Hematopoietic multipotent progenitor cell treated with erythropoietin and hydrocortisone succinate and interleukin-3 and kit ligand, for 15 days (in vitro differentiated cells): Measurements from ENCODE around the gene PRPF6.
"Not testable (repeated sequence)": the region's sequence is repeated elsewhere in the genome, so short reads cannot be mapped to it uniquely, and the experiment has no call there.

Source experiments
- DNase-seq: peaks from one replicate; pipeline ENCODE4 v3.0.0-alpha.2; 2015; ENCODE audit warnings: low spot score

The PRPF6 gene

DNA sequence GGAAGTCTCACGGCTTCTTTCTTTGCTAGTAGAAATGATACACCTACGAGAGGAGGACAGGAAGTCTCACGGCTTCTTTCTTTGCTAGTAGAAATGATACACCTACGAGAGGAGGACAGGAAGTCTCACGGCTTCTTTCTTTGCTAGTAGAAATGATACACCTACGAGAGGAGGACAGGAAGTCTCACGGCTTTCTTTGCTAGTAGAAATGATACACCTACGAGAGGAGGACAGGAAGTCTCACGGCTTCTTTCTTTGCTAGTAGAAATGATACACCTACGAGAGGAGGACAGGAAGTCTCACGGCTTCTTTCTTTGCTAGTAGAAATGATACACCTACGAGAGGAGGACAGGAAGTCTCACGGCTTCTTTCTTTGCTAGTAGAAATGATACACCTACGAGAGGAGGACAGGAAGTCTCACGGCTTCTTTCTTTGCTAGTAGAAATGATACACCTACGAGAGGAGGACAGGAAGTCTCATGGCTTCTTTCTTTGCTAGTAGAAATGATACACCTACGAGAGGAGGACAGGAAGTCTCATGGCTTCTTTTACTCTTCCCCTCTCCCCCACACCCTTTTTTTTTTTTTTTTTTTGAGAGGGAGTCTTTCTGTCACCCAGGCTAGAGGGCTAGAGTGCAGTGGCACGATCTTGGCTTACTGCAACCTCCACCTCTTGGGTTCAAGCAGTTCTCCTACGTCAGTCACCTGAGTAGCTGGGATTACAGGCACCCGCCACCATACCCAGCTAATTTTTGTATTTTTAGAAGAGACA is 31.6 kb downstream of the PRPF6 start:
- DNase-seq = not testable (repeated sequence)

DNA sequence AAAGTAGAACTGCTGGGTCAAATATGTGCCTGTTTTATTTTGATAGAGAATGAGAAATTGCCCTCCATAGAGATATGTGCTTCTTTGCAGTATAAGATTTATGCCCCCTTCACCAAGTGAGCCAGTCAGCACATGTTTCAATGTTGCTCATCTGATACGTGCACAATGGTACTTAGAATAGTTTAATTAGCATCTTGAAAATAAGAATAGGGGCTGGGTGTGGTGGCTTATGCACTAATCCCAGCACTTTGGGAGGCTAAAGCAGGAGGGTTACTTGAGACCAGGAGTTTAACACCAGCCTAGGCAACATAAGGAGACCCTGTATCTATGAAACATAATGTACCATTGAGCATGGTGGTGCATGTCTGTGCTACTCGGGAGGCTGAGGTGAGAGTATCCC is 34.7 kb downstream of the PRPF6 start:
- DNase-seq = no peak

DNA sequence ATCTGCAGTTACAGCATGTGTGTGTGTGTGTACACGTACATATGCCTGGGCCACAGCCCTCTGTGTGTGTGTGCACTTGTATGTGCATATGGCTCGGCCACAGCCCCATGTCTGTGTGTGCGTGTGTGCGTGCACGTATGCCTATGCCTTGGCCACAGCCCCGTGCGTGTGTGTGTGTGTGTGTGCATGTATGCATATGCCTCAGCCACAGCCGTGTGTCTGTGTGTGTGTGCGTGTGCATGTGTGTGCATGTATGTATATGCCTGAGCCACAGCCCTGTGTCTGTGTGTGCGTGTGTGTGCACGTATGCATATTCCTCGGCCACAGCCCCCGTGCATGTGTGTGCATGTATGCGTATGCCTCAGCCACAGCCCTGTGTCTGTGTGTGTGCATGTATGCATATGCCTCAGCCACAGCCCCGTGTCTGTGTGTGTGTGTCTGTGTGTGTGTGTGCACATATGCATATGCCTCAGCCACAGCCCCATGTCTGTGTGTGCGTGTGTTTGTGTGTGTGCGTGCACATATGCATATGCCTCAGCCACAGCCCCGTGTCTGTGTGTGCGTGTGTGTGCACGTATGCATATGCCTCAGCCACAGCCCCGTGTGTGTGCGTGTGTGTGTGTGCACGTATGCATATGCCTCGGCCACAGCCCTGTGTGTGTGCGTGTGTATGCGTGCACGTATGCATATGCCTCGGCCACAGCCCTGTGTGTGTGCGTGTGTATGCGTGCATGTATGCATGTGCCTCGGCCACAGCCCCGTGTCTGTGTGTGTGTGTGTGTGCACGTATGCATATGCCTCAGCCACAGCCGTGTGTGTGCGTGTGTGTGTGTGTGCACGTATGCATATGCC is 40.4 kb downstream of the PRPF6 start:
- DNase-seq = no peak

DNA sequence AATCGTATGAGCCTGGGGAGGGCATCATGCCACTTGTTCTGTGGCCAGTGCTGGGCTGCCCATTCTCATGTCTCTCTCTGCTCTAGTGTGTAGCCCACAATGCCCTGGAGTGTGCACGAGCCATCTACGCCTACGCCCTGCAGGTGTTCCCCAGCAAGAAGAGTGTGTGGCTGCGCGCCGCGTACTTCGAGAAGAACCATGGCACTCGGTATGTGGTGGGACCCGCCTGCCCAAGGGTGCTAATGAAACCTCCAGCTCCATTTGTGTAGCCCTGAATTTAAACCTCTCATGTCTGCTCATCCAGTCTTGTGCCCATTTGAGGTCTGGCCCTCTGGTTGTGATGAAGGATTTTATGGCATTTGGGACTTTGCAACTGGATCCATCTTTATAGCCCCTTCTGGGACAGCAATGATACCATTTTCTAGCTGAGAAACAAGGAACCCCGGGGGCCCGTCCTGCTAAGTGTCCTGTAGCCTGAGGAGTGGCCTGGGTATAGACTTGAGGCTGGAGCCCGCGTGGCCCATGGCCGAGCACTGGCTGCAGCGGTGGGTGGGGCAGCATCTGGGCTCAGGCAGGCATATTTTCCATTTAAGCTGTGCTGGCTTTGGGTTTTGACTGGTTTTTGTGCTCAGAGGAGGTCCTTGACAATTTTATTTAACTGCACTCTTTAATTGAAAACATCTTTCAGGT is 41.9 kb downstream of the PRPF6 start:
- DNase-seq = no peak

DNA sequence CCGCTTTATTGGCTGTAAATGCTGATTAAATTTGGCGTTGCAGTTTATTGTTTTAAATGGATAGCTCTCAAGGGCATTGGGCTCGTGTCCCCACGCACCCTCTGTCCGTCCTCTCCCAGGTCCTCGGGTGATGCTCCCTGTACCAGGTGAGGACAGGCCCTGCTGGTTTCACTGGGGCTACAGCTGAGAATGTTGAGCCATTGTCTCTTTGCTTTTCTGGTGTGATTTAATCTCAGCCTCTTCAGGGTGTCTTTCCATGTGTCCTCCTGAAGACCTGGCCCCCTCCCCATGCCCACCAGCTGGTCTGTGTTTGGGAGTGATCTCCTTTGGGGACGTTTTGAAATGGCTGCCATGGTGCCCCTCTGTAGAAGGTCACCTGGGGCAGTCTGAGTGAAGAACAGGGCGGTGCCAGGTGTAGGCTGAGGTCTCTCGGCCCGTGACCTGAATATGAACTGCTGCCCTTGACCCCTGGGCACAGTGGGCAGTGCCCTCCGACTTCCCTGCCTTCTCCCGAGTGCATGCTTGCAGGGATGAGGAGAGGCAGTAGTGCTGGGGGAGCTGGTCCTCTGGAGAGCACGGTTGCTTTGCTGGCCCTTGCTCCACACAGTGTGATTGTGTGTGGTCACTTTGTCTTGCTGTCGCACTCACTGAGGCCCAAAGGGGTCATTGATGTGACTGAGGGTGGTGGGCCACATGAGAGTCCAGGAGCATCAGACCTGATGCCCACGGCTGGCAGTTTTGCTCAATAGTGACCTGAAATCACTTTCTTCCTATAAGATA is 42.6 kb downstream of the PRPF6 start:
- no peak for DNase-seq

DNA sequence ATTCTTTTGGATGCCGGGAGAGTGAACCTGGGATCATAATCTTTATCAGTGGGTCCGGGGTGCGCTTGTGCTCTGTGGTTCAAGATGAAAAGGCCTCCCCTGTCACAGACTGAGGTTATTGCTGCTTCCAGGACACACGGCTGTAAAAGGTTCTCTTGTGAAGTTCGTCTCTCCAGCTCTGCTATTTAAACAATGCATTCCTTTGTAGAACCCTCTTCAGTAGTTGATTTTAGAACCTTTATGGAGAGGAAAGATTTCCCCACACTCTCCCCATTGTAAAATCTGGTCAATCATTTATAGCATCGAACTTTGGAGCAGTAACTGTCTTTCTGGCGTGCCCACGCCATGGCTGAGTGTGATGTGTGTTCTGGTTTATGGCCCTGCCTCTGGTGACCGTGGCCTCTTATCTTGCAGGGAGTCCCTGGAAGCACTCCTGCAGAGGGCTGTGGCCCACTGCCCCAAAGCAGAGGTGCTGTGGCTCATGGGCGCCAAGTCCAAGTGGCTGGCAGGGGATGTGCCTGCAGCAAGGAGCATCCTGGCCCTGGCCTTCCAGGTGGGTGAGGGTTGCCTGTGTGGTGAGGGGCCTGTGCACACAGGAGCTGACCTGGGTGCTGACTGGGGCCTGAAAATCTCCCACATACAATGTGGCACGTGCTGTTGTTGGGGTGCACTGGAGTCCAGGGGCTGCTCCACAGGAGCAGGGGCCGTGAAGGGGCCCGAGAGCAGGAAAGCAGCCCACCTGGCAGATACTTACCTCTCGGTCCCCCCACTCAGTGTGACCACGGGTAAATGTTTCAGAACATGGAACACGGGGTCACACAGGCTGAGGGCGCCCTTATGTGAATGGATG is 43.4 kb downstream of the PRPF6 start:
- no peak for DNase-seq

DNA sequence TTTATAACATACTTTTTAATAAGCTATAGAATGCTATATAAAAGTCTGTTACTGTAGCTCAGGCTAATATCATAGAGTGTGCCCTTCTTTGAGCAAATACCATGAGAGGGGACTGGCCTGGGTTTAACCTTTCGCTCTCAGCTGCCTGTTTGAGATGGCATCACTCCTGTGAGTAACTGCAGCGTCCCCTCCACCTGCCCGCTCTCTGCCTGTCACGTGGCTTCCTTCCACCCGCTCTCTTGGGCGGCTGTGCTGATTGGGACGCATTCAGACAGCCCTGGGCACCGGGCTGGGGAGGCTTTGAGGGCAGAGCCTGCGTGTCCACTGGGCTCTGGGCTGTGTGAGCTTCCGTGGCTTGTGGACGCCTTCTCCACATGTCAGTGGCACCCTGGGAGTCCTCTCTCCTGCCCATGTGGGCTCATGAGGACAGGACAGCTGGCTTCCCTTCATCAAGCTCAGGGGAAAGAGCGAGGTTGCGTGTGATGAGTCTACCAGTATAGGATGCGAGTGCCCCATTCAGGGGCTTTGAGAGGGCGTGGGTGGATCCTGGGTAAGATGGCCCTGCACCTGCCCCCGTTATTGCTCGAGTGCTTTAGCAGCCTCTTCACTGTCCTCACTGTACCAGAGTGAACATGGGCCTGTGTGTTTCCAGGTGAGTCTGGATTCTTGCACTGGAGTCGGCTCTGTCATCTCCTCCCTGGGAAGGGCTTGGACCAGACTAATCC is 44.3 kb downstream of the PRPF6 start:
- no peak for DNase-seq

DNA sequence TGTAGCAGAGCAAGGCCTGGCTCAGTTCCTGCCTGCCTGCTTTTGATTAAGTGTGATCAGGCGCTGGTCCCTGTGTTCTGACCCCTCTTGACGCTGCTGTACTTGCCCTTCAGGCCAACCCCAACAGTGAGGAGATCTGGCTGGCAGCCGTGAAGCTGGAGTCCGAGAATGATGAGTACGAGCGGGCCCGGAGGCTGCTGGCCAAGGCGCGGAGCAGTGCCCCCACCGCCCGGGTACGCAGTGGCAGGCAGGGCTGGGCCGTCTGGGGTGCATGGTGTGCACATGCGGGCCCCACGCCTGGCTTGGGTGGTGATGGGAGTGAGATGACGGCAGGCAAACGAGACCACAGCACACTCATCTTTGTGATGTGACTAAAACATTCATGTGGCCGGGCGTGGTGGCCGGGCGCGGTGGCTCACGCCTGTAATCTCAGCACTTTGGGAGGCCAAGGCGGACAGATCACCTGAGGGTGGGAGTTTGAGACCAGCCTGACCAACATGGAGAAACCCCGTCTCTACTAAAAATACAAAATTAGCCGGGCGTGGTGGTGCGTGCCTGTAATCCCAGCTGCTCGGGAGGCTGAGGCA is 45.0 kb downstream of the PRPF6 start:
- no peak for DNase-seq

DNA sequence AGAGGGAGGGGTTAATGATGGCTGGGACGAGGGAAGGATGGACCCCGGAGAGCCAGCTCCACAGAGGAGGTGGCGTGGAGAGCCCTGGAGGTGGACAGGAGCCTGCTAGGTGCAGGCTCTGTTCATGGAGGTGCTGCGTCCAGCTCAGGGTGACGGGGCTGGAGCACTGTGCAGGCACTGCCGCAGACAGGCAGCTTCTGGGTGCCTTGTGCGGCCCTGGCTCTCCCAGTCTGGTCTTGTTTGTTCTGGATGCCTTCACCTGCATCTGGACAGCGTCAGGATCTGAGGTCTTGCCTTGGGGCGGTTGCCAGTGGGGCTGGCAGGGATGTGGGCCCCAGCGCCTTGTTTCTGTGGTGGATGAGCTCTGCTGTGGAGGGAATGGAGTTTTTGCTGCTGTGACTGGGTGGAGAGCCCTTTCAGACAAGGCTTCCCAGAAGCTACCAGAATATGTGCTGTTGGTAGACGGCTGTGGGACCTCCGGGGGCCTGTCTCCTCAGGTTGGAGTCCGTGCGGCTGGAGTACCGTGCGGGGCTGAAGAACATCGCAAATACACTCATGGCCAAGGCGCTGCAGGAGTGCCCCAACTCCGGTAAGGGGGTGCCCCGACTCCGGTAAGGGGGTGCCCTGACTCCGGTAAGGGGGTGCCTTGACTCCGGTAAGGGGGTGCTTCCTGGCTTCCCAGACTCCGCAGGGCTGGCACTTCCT is 47.2 kb downstream of the PRPF6 start:
- no peak for DNase-seq

DNA sequence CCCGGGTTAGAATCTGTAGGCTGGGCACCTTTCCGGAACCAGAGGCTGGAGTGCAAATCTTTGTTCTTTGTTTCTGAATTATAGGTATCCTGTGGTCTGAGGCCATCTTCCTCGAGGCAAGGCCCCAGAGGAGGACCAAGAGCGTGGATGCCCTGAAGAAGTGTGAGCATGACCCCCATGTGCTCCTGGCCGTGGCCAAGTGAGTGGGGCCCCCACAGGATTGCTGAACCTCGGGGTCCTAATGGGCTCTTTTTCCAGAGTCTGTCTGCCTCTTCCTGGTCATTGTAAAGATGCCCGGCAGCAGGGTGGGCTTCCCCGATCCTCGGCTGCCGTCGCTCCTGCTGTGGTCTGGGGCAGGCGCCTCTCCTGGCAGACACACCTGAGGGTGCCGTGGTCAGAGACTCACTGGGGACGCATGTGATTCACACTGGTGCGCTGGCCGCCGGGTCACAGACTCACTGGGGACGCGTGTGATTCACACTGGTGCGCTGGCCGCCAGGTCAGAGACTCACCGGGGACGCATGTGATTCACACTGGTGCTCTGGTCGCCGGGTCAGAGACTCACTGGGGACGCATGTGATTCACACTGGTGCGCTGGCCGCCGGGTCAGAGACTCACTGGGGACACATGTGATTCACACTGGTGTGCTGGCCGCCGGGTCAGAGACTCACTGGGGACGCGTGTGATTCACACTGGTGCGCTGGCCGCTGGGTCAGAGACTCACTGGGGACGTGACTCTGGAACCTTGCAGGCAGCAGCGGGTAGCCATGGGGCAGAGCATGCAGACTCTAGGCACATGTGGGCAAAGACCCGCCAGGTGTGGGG is 48.6 kb downstream of the PRPF6 start:
- DNase-seq = no peak

DNA sequence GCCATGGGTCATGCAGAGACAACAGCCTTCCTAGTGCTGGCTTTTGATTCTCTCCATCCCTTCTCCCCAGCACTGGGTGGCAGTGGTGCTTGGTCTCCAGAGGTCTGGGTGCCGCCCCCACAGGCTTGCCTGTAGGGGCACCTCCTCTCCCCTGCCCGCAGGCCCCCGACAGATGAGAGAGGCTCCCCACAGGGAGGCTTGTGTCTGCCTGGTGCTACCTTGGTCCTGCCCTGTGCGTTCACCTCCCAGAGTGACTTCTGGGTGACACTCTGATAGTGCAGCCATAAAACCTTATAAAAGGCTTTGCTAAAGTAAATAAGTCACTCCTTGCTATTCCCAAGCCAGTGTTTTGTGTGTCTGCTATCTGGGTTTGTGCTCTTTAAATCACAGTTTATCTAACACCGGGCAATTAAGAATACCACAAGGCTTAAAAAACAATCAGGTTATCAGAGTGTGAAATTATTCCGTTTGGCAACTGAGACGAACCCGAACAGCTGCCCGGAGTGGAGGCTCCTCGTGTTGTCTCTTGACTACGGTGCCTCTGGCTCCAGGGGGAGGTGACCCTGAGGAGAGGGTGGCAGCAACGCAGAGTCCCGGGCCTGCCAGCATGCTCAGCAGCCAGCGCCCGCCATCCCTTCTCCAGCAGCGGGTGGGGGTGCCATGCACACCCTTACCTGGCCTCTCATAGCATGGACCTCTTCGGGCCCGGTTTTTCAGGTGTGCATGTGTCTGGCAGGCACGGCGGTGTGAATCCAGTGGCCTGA is 49.6 kb downstream of the PRPF6 start:
- DNase-seq = no peak

DNA sequence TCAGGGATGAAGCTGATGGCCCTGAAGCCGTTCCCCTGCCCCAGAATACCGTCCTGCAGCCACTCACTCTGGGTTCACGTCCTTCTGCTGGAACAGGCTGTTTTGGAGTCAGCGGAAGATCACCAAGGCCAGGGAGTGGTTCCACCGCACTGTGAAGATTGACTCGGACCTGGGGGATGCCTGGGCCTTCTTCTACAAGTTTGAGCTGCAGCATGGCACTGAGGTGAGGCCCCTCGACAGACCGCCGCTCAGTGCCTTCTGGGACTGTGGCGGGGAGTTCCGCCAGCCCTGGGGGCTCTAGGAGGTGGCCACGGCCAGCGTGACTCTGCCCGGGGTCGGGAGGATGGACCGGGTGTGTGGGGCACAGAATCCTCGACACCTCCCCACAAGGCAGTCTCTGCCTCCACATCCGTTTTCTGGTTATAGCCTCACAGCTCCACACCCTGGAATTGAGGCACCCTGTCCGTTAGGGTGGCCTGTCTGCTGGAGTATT is 50.9 kb downstream of the PRPF6 start:
- DNase-seq = no peak

DNA sequence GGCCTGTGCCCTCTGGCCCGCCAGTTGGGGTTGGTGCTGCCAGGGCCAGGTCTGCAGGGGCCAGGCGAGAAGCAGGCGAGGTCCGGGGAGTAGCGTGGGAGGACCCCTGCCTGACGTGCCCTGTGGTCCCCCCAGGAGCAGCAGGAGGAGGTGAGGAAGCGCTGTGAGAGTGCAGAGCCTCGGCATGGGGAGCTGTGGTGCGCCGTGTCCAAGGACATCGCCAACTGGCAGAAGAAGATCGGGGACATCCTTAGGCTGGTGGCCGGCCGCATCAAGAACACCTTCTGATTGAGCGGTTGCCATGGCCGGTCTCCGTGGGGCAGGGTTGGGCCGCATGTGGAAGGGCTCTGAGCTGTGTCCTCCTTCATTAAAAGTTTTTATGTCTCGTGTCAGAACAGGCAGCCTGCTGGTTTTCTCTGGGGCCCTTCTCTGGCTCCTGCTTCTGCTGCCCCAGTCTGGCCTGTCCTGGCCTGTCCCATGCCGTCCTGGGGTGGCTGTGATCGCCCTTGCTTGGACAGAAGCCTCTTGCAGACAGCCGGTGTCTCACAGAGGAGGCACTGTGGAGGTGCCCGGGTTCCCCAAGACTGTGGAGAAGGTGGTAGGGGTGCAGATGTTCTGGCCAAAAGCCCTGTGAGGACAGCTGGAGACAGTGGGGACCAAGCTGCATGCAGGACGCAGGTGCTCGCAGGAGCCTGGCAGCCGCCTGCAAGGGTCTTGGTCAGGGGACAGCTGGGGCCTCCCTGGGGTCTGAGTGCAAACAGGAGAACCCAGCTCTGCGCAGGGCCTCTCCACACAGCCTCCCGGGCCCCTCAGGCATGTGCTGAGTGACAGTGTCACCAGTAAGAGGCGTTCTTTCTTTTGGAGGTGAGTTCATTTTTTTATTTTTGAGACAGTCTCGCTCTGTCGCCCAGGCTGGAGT is 52.0 kb downstream of the PRPF6 start:
- no peak for DNase-seq

DNA sequence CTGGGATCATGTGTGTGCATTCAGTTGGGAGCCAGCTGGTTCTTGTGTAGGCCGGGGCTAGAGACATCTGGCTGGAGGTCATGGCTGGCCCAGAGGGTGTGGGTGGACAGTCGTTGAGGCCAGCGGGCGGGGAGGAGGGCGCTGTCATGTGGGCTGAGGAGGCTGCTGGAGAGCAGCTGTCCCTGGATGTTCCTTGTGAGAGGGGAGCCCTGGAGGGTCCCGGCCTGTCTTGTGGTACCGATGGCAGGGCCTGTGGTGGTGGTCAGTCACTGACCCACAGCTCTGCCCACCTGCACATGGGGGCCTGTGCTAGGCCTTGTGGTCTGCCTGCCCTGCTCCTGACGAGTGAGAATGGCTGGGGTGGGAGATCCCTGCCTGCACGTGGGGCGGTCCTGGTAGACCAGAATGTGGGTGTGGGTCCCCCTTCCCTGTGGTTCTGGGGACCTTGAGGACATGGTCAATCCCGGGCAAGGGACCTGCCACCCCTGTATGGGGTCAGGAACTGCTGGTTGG is 53.1 kb downstream of the PRPF6 start:
- DNase-seq = no peak

DNA sequence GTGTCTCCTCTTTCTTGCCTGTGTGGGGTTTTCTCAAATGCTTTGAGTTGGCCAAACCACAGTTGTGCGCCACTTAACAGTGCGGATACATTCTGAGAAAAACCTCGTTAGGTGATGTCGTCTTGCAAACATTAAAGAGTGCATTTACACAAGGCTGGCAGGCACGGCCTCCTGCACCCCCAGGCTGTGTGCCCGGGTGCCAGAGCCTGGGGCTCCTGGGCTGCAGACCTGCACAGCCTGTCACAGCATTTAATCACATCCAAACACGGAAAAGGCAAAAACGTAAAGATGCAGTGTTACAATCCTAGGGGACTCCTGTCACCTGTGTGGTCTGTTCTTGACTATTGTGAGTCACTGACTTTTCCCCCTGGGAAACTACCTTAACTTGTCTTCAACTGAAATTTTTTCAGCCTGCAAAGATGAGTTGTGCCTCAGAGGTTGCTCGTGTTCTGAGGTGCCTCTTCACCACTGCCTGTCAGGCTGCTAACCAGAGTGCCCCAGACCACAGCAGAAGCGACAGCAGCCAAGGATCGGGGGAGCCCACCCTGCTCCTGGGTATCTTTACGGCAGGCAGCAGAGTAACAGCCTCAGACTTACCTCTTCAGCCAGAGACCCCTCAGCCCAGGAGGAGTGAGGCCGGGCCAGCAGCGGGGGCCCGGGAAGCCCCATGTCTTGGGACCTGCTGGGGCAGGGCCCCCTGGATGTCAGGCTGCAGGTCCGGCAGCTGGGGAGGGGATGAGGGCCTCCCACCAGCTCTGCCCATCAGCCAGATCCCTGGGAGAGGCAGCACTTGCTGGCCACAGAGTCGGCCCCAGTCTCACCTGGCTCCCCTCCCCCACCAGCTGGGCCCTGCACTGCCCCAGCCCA is 54.4 kb downstream of the PRPF6 start:
- no peak for DNase-seq
